ENCODE measurements around the gene PNMA8C. TPM values are rescaled to one million over a fixed set of nuclear protein-coding genes. Genes with fewer than 3 reads are reported as not detected.

The PNMA8C gene
- total RNA-seq, 1 donor from 2014 or later = 23.4 TPM

Other genes starting within 250 kb of the PNMA8C start
- gene IGFL1, start 199.2 kb downstream of the PNMA8C start, total RNA-seq = not detected
- 6.1 TPM for gene HIF3A, start 131.9 kb downstream of the PNMA8C start, total RNA-seq
- gene PPP5C, start 81.8 kb downstream of the PNMA8C start, total RNA-seq = 42.5 TPM
- gene CCDC8, start 15.4 kb downstream of the PNMA8C start, total RNA-seq = 2.5 TPM
- 69.3 TPM for gene PNMA8A, start 42.6 kb upstream of the PNMA8C start, total RNA-seq
- 16.7 TPM for gene PNMA8B, start 66.9 kb upstream of the PNMA8C start, total RNA-seq
- gene CALM3, start 172.4 kb upstream of the PNMA8C start, total RNA-seq = 257 TPM
- 0.25 TPM for gene PTGIR, start 196.2 kb upstream of the PNMA8C start, total RNA-seq
- not detected for gene GNG8, start 207.3 kb upstream of the PNMA8C start, total RNA-seq
- gene DACT3, start 232.2 kb upstream of the PNMA8C start, total RNA-seq = 14.5 TPM